SIG-M5 treated with dmso at 0.1 percent for 504 hours (cell line): Measurements from ENCODE around the gene DRD3.

ENCODE experiments used
- DNase-seq: peaks from one replicate; lab custom pipeline; 2025; ENCODE audit not compliant: unreplicated experiment; lab: John Stamatoyannopoulos, UW

Gene DRD3

DNA sequence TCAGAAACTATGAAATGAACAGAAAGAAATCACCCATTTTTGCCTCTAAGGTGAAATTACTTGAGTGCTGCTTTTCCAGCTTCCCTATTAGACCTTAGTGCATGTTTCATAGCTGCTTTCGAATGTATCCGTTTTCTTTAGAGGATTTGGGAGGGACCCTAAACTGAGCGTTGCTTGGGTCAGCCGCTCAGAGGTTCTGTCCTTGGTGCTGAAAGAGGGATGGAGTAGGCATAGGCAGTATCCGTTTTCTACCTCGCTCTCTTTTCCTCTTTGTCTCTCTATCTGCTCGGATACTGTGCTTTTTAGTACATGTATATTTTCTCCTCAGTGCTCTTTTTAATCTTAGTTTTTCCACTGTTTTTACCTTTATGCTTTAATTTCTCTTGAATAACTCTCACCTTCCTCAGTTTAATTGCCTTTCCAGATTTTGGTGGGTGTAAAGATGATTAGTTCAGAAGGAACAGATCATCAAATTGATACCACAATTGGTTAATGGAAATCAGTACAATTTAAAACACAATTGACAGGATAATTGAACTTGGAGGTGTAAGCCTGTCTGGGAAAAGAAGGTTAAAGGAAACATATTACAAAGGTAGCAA, at the start of gene DRD3:
Gene DRD3 (minus strand): TSS at position 283 of the 599 bp plus-strand sequence. CDS start 7,060 bp downstream, outside the sequence.
- DNase-seq, result no peak

DNA sequence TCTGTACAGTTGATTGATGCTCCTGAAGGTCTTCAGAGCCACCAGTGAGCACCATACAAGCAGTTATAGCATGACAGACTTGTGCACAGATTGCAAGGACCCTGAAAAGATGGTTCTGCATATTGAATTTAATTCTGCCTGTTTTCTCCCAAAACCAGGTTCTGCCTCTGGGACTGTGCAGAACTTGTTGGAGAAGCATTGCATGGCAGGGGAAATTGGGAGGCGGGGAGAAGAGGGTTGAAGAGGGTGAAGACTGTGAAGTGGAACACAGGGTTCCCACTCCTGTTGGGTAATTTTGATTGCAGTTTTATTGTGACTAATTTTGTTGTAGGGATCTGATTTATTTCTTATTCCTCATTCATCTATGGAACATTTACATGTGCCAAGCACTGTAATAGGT, 48.2 kb upstream of the DRD3 start:
- DNase-seq, result no peak

DNA sequence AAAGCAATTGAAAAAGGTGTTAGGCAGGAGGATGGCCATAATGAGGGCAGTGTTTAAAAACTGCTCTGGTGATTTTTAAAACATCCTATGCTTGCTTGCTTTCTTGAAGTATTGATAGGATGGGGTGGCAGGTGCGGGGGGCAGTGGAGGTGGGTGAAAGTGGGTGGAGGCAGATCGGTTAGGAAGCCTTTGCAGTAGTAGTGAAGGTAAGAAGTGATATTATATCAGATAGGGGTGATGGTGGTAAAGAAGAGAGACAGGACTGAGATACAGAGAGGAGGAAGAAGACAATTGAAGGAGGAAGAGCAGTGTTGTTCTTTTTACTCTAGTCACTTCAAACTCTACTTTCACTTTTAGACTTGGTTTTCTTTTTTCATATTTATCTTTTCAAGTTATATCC, 47.5 kb upstream of the DRD3 start:
- DNase-seq, result no peak

DNA sequence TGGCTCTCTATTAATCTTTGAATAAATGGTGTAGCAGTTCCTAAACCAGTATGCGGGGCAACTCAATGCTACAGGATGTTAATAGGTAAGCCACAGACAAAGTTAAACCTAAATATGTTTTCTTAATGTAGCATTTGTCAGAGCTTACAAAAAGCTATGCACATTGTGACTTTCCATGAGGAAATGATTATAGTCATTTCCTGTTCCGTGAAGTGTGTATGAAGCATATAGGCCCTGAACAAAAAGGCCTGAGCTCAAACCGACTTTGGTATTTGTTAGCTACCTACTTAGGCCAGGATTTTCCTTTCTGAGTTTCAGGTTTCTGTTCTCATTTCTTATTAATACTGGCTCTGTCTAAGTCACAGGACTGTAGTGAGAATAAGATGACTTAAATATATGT, 44.3 kb upstream of the DRD3 start:
- DNase-seq, result no peak

DNA sequence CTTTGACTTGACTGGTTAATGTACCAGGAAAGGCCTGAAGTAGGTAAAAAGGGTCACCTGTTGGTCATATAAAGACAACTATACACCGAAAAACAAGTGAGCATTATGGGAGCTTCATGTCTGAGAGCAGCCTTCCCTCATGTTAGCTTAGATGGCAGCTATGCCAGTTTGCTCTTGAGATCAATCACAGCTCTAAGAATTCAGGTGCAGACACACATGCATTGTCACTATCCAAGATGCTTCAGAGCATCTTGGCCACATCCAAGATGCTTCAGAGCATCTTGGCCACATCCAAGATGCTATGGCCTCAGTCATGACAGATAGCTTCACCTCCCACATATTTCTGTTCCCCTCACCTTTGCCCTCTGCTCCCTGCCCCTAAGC, 43.0 kb upstream of the DRD3 start:
- DNase-seq, result no peak

DNA sequence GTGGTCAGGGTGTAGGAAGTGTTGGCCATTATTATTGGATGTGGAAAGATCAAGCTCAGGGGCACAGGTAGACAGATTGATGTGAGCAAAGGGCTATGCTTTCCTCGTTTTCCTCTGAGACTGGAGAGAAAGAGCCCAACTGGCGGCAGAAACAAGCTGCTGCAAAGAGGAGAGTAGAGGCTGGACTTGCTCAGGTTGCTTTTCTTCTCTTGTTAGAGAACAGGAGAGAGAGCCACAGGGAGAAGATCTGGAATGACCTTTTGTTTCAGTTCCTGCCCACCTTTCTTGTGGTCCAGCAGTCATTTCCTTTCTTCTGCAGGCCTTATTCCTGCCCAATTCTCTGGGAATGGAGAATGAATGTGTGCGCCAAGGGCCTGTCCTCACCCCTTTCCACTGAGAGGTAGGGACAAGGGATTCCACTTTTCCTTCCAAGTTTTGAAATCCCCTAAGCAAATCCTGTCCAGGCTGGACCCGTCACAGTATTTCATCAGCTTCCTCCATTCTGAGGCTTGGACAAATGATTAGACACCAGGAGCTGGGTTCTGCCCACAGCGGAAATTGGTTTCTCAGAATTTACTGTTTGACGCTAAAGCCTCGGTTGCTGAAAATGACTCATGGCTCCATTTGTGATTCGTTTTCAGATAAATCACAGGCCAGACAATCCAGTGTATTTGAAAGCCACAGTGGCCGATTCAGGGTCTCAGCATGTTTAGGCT, 42.5 kb upstream of the DRD3 start:
- DNase-seq, result no peak

DNA sequence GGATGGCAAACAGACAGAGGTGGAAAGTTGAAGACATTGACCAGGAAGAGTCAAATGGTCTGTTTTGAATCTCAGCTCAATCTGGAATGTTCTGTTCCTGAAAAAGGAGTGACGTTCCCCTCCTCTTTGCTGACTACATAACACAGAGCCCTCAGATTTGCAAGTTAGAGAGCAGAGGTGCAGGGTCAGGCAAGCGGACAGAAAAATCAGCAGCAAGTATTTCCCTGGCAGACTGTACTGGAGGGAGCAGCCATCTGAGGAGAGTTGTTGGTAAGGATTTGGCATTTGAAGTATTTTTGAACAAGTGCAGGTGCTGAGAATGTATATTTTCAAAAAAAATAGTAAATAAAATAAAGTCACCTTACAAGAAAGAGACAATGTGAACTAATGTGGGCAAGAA, 40.9 kb upstream of the DRD3 start:
- no peak for DNase-seq

DNA sequence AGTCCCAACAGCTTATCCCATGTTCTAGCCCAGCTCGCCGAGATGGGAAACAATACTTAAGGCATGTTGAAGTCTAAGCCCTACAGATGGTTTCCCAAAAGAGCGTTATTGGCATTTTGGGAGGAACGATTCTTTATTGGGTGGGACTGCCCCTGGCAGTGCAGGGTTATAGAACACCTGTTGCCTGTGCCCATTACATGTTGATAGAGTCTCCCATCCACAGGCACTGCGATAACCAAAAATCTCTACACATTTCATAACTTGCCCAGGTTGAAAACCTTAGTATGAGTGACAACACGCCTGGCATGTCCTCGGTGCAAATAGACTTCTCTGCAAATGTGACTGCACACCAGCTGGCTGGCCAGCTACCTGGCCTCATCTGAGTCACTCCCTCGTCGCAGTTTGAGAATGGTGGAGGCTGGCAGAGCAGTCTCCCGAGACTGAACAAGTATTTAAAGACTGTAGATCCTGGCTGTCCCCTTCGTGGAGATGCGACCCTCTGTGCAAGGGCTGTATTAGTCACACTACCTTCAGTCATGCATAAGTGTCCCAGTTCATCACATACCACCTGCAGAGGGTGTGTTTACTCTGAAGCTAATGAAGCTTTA, 39.8 kb upstream of the DRD3 start:
- DNase-seq, result no peak

DNA sequence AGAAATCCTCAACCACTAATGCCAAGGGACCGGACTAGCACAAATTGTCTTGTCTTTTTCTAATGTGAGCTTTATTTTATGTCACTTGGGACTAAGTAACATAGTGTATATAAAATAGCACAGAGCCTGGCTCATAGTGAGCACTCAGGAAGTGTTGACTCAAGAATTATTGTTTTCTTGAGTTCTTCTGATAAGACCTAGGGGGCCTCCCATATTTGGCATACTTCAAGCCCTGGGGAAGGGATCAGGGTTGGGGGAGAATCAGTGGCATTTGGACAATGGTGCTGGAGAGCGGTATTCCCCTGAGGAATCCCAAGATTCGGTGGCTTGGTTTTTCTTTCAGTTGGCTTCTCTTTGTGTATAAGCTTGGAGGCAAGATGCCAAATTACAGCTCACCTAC, 39.2 kb upstream of the DRD3 start:
- no peak for DNase-seq

DNA sequence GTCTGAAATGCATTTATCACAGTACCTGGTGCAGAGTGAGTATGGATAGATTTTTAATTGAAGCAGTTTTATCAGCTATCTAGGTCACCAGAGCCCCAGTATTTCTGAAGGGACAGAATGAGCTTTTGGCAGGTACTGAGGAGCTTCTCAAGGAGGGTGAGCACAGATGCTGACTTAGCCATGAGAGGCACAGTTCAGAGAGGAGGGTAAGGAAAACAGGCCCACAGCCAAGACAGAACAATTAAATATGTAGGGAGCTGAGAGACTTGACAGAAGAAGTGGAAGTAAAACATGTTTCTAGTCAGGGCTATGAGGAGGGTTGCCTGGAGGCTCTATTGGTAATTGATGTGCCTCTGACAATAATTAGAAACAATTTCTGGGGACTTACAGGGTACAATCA, 38.4 kb upstream of the DRD3 start:
- no peak for DNase-seq

DNA sequence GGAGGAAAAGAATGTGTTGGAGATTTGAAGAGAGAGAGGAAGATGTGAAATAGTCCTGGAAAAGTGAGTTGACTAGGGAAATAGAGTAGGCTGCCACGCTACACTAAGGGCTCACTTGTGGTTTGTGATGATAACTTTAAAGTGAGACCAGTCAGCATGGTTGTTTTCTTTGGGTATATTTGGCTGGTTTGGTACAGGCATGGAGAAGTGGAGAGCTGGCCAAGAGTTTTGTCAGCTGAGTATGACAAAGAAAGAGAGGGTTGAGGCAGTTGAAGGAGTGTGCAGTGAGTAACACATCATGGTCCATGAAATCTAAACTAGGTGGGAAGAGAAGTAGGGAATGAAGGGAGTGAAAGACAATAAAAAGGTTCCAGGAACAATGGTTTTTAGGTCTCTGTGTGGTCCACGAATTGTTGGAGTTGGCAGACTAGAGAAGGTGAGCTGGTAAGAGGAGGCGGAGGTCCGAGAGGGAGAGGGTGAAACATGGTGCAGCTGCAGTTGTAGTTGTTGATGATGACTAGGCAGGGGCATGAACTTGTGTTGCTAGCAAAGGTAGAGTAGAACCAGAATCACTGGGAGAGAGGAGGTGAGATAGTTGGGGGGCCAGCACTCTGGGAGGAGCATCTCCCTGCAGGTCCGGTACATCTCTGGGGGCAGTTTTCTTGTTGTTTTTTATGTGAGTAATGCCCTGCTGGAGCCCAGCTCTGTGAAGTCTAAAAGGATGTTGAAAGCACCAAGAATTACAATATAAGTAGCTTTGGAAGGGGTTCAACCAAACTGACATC, 37.5 kb upstream of the DRD3 start:
- no peak for DNase-seq

DNA sequence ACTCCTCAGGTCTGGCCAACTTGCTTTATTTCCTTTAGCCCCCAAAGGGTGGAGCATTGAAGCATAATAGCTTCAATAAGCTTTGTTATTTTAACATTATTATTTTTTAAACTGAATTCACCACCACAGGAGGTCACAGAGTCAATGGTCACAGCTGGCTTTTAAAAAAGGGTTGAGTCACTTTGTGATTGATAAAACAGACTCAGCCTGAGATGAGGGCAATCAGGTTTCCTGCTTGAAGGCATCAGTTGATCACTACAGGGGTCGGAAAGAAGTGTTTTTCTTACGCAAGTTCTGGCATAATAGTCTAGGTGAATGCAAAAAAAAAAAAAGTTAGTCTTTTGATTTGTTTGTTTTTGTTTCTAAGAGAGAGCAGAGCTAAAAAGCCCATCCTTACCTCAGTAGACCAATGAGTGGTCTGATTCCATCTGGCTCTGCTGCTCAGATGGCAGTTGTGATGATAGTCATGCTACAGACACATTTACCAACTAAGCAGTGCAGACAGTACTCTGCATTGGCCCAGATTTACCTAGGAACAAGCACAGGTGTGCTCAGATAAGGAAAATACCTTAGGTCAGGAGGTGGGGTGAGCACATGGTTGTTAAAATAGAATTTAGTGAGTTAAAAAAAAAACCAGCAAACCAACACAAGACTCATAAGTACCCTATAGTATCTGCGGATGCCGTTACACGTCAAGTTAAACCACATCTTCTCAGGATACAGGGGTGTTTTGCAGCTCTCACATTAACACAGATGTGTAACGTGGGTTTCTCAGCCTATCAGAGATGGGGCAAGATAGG, 35.9 kb upstream of the DRD3 start:
- DNase-seq, result no peak

DNA sequence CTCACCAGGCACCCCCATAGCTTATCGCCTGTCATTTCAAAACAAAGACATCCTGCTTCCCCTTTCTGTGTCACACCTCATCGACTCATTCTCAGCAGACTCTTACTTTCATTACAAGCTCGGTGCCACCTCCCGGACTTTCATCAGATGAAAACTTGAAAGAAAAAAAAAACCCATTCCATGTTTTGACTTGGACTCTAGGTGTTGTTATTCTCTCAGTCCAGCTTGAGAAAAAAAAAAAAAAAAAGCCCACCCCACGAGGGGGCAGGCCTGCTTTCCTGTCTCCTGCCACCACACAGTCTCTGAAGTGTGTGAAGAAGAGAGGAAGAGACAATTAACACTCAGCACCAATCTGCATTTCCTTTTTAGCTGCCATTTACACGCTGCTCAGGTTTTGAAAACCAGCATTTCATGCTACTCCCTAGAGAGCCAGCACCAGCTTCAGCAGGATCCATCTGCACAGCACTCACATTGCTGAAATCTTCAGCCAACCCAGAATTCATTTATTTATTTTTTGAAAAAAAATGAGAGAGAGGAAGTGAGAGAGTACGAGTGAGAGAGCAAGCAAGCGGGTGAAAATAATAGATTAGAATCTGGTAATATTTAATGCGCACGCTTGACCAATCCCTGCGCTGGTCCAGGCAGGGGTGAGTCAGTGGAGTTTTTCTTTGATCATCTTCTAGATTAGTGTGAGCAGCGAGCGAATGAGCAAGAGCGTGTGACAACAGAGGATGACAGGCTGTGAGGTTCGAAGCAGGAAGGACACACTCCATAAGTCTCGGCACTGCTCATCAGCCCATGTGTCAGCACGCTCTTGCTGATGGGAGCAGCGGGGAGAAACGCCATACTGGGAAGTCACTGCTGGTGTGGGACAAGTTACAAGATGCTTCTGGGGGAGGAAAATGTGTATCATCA, 35.0 kb upstream of the DRD3 start:
- peak; percentile 57 for DNase-seq

DNA sequence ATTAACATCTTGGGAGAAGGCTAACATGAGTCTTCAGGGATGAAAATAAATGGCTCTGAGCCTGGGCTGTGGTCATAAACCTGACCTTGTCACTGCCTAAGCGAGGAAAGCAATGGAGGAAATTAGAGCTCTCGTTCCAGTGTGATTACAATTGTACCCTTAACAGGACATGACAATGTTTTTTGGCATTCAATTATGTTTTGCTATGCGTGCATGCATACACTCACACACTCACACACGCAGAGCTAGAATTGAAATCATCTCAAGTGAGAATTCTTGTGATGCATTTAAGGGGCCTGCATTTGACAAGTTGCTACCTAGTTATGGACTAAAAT, 34.4 kb upstream of the DRD3 start:
- DNase-seq, result no peak

DNA sequence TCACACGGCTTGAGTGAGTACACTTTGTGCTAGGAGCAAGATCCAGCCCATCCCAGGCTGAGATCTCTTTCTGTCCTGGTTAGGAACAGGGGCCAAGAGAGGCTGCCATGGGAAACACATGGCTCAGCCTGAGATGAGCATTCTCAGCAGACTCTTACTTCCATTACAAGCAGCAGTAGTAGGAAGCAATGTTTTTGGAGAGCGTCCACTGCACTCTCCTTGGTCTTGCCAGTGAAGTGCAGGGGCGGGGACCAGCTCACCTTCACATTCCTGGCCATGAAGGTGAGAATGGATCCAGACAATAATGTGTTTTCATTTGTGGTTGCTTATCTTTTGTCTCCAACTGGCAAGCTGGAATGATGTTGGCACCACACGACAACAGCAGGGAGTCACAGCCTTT, 33.8 kb upstream of the DRD3 start:
- DNase-seq, result no peak

DNA sequence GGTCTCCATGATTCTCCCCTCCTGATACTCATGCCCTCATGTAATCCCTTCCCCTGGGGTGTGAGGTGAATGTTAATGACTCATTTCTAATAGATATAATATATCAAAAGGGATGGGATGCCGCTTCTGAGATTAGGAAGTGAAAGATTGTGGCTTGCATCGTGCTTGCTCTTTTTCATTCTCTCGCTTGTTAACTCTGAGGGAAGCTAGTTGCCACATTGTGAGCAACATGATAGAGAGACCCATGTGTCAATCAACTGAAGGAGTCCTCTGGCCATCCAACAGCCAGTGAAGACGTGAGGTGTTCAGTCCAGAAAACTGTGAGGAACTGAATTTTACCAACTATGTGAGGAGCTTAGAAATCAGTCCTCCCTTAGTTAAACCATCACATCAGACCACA, 28.9 kb upstream of the DRD3 start:
- DNase-seq, result no peak

DNA sequence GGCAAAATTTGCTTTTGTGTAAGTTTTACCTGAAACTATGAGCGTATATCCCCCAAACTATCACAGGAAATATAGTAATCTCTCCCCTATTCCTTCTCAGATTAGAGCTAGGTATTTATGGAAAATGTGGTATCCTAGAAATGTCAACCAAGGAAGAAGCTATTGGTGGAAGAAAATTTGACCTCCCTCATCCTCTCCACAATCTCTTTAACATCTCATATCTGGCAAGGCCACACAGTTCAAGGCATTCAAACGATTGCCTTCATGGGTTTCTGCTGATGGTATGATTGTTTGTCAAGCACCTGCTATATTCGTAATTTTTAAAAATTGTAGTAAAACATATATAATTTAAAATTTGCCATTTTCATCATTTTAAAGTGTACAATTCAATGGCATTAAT, 27.5 kb upstream of the DRD3 start:
- DNase-seq, result no peak

DNA sequence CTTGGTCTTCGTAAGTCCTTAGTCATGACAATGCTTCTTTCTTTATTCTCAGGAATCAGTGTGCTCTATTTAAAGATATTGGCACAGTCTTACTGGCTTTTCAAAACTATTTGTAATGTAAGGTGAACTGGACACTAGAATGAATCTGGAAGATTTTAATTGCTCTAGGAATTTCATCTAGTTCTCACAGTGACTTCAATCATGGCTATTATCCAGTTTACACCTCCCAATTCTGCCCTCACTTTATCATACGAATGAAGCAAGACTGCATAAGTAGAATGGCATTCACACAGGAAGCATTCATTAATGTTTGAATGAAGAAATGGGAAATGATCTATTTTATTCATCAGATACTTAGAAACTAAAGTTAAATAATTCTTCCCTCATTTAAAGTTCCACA, 26.7 kb upstream of the DRD3 start:
- DNase-seq, result no peak

DNA sequence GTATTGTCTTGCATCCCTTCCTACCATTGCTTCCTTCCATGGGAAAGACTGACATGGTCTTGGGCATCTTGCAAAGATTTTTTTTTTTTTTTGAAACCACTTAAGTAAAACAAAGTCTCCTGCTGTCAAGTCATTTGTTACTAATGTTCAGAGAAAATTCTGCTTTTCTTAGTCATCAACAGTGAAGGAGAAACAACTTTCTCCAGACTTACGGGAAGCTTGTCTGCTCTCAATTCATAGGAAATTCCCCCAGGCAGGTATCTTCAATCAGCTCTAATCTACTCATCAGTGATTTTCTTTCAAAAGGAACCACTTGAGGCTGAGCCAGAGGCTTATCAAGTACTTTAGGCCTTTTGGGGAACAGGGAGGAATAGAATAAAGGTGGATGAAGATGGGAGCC, 15.9 kb upstream of the DRD3 start:
- no peak for DNase-seq

DNA sequence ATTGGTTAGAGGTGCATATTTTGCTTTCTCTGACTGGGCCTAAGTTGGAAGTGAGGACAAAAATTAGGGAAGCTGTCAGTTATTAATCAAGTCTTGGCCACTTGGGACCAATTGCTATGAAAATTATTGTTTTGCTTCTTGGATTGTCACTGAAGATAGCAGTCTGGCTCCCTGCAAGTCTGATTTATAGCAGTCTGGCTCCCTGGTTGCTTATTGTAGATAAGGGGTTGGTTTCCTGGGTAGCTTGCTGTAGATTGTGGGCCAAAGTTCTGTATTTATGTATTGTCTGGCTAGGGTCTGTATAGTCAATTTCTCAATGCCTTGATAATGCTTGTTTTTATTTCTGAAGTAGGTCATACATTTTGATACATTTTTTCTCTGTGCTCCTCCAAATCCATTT, 13.3 kb upstream of the DRD3 start:
- no peak for DNase-seq
